UCSD-AML1 (cell line): ENCODE measurements around the gene ABLIM3.

Experiments used
- DNase-seq: peaks from one replicate; lab custom pipeline; 2025; ENCODE audit not compliant: unreplicated experiment; lab: John Stamatoyannopoulos, UW

ABLIM3 gene

DNA sequence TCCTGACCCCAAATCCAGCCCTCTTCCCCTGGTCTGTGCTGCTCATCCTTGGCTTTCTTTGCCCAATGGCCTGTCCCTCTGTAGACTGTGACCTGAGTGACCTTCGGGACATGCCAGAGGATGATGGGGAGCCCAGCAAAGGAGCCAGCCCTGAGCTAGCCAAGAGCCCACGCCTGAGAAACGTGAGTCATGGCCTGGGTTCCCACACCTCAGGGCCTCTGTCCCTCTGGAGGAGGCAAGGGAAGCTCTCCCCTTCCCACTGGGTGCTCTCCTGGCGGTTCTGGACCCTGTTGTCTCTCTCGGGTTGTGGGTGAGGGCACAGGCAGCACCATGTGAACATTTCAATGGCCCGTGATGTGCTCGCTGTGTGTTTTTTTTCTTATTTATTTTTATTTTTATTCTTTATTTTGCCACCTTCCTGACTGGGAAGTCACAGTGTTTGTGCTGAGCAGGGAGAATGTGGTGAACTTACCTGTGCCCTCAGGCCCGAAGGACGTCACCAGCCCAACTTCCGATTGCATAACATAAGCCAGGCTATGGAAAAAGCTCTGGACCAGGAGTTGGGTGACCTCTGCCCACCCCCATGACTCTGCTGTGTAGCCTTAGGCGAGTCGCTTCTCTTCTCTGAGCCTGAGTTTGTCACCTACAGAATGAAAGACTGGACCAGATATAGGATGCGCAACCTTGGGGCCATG is 159.9 kb downstream of the ABLIM3 start:
- DNase-seq = no peak

DNA sequence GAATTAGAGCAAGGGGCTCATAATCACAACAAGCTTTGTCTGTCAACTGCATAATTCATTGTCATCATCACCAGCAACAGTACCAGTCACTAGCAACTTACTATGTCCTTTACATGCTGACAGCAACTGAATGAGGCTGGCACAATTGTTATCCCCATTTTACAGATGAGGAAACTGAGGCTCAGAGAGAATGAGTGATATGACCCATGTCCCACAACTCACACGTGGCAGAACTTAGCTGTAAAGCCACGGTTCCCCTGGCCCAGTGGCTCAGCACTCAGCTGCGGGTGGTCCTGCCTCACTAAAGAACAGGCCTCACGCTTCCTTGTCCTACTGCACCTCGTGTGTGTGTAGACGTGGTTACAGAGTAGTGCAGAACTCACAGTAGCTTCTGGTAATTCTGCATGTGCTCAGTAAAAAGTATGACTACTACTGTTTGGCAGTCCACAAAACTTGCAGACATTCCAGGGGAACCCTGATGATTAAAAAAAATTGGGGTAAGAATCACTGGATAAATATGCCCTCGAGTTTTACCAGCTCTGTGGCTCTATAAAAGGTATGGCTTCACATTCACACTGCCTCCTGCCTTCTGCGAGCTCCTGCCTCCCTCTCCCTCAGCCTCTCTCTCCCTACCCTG is 160.6 kb downstream of the ABLIM3 start:
- DNase-seq = no peak

DNA sequence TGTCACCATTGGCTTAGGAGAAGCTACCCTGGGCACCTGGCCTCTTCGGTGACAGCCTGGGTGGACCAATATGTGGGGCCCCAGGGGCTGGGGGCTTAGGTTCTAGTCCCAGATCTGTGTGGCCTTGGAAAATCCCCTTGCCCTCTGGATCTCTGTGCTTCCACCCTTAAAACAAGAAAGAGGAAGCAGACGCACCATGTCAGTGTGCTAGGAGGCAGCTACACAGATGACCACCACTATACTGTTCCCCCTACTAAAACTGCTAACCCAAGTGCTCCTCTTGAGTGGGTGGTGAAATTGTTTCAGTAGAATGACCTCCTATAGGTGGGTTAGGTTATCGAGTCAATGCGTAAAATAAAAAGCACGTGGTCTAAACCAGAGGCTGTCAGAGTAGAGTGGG is 161.3 kb downstream of the ABLIM3 start:
- DNase-seq = no peak

DNA sequence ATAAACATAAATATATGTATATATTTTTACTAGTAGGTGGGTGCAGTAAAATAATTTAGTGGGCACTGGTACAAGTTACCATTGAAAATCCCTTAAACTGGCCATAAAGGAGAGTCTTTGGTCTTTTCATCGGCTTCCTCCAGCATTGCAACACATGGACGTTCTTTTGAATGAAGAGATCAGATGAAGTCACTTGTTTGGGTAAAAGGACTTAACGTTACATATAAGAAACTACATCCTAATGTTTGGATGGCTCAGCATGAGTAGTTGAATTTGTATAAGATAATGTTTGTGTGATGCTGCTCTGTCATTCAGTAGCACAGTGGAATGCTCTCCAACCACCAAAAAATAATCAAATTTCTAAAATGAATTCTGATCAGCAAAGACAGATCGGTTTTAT is 161.9 kb downstream of the ABLIM3 start:
- DNase-seq = no peak

DNA sequence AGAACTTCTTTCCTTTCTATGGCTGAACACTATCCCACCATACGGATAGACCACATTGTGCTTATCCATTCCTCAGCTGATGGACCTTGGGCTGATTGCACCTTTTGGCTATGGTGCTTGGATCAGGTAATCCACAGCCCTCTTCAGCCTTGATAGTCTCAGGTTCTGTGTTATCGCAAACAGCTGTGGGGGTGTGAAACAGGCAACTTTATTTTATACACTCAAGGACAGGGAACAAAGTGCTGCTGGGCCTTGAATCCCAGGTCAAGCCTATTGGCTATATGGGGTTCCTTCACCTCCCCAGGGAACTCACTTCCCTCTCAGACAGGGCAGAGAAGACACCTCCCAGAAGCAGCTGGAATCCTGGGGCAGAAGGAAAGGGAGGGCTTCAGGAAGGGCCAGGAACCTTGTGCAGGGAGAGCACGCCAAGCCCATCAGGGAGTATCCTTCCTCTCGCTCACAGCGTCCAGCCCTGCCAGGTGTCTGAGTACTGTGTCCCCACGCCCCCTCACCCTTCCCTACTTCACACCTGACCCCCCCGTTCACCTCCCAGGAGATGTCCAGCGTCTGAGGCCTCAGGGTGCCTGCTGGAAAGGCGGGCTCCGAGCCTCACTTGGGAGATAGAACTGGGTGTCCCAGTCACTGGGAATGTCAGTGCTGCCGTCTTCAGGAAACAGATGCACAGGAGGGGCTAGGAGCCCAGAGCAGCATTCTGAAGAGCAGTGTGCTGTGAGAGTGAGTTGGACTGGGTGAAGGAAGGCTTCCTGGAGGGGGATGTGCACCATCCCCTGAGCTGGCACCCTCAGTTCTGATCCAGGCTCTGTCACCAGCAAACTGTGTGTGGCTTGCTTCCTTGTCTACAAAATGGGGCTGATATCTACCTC is 163.1 kb downstream of the ABLIM3 start:
- no peak for DNase-seq

- no peak for DNase-seq
These were observed 168.1 kb downstream of the ABLIM3 start for GRCh38 chr5:149309354-149309753.
